Anterior cingulate cortex (tissue), 58 donors: ENCODE data around the gene ADGRF3.
"Not testable (repeated sequence)": the region's sequence is repeated elsewhere in the genome, so short reads cannot be mapped to it uniquely, and the experiment has no call there.

Experiments used
- DNase-seq, 58 donors: peaks; one replicate each; lab custom pipeline; 2025; lab: John Stamatoyannopoulos, UW

The ADGRF3 gene

GRCh38 chr2:26285931-26286330 lies 60.7 kb downstream of the ADGRF3 start:
- no peak for DNase-seq

GRCh38 chr2:26284132-26284531 lies 62.5 kb downstream of the ADGRF3 start:
- no peak for DNase-seq

- no peak for DNase-seq
Observed at GRCh38 chr2:26283606-26284005, 63.0 kb downstream of the ADGRF3 start.

GRCh38 chr2:26281226-26281625 lies 65.4 kb downstream of the ADGRF3 start:
- DNase-seq = no peak

- DNase-seq = no peak
Observed at GRCh38 chr2:26279886-26280285, 66.7 kb downstream of the ADGRF3 start.

GRCh38 chr2:26276484-26277227 lies 69.9 kb downstream of the ADGRF3 start:
- DNase-seq = no peak

GRCh38 chr2:26274058-26274613 lies 72.5 kb downstream of the ADGRF3 start:
- DNase-seq = peak in 2 of 58 donors; percentile 9 to 37

GRCh38 chr2:26273501-26273900 lies 73.1 kb downstream of the ADGRF3 start:
- DNase-seq = no peak

- no peak for DNase-seq
Observed at GRCh38 chr2:26270373-26270772, 76.2 kb downstream of the ADGRF3 start.

GRCh38 chr2:26269571-26270158 lies 76.9 kb downstream of the ADGRF3 start:
- DNase-seq = no peak

GRCh38 chr2:26268670-26269385 lies 77.8 kb downstream of the ADGRF3 start:
- DNase-seq = not testable (repeated sequence)

- no peak for DNase-seq
Observed at GRCh38 chr2:26268213-26268612, 78.4 kb downstream of the ADGRF3 start.

GRCh38 chr2:26258836-26259235 lies 87.8 kb downstream of the ADGRF3 start:
- DNase-seq = not testable (repeated sequence)
